HepG2 (cell line): ENCODE data around the gene METAP1D. TPM values are rescaled to one million over a fixed set of nuclear protein-coding genes. Genes with fewer than 3 reads are reported as not detected.

Experiments
- ATF4 ChIP-seq, 2 experiments: fragments of 450-650 bp in 1 of 2; sonication (generic) in 1 of 2; formaldehyde crosslinking; IDR thresholded peaks; 2 replicates each; pipeline versions ENCODE4 v1.5.0 to v1.8.0; 2020 to 2022; ENCODE audit warnings: mild to moderate bottlenecking in 1 of 2, missing genetic modification reagents in 1 of 2
- DMTF1 ChIP-seq: sonication (generic); formaldehyde crosslinking; IDR thresholded peaks from 2 replicates; pipeline ENCODE4 v1.4.0; 2020; ENCODE audit warnings: mild to moderate bottlenecking, missing genetic modification reagents
- KLF12 ChIP-seq: sonication (generic); formaldehyde crosslinking; IDR thresholded peaks from 2 replicates; pipeline ENCODE4 v1.4.0; 2020; ENCODE audit warnings: missing genetic modification reagents, borderline replicate concordance
- RNF219 ChIP-seq: sonication (generic); formaldehyde crosslinking; IDR thresholded peaks from 2 replicates; pipeline ENCODE4 v1.5.0; 2020; ENCODE audit warnings: mild to moderate bottlenecking, missing genetic modification reagents
- SP2 ChIP-seq: sonication (generic); formaldehyde crosslinking; IDR thresholded peaks from 2 replicates; pipeline ENCODE4 v1.5.1; 2020; ENCODE audit warnings: mild to moderate bottlenecking, missing genetic modification reagents
- TGIF2 ChIP-seq: IDR thresholded peaks from 2 replicates; pipeline ENCODE4 v1.6.1; 2016; ENCODE audit warnings: control low read depth, missing compliant biosample characterization
- TP53 ChIP-seq: sonication (generic); formaldehyde crosslinking; conservative IDR thresholded peaks from 2 replicates; pipeline ENCODE4 v1.4.0; 2020; ENCODE audit warnings: missing genetic modification reagents
- ZGPAT ChIP-seq: IDR thresholded peaks from 2 replicates; pipeline ENCODE4 v1.6.1; 2016; ENCODE audit warnings: mild to moderate bottlenecking
- ZNF142 ChIP-seq: sonication (generic); formaldehyde crosslinking; IDR thresholded peaks from 2 replicates; pipeline ENCODE4 v1.4.0; 2020; ENCODE audit warnings: missing genetic modification reagents
- ZNF354B ChIP-seq: sonication (generic); formaldehyde crosslinking; IDR thresholded peaks from 2 replicates; pipeline ENCODE4 v1.8.0; 2022; ENCODE audit warnings: mild to moderate bottlenecking, missing genetic modification reagents
- ZNF44 ChIP-seq: sonication (generic); formaldehyde crosslinking; IDR thresholded peaks from 2 replicates; pipeline ENCODE4 v1.5.1; 2020; ENCODE audit warnings: mild to moderate bottlenecking, missing genetic modification reagents
- ZSCAN9 ChIP-seq: IDR thresholded peaks from 2 replicates; pipeline ENCODE4 v1.6.1; 2016; ENCODE audit warnings: borderline replicate concordance
- polyA plus RNA-seq, 8 experiments: library from polyadenylated mRNA; depleted of rRNA in 3 of 8; stranded (reverse) in 7 of 8; unstranded in 1 of 8; fragments of >200 nt; fragmentation: Illumina TruSeq in 4 of 8; extraction: Trizol in 4 of 8; gene quantifications; 2 replicates each; pipeline versions ENCODE4 v1.2.1 to v1.2.3, GENCODE V29; 2011 to 2016; ENCODE audit warnings: low read depth in 4 of 8, missing spikeins in 1 of 8, mixed read lengths in 1 of 8; ENCODE audit not compliant: insufficient read depth in 1 of 8
- total RNA-seq, 5 experiments: library from RNA; depleted of rRNA; stranded (reverse); fragments of >200 nt; fragmentation: Illumina TruSeq; extraction: Trizol; gene quantifications; 2 replicates each; pipeline ENCODE4 v1.2.3, GENCODE V29; 2016; ENCODE audit warnings: low read depth in 1 of 5

METAP1D gene
- total and polyA plus RNA-seq, 2 of the 13 experiments (the other 11 are each of a cell fraction or from before 2014, with no cell fraction given): 14.7 to 21.6 TPM

- peak; percentile 94 for TF ChIP-seq ZNF142
- no peak for TF ChIP-seq DMTF1 (CRISPR knock-in tag)
- no peak for TF ChIP-seq ZNF354B (CRISPR knock-in tag)
- peak; percentile 81 for TF ChIP-seq TP53 (CRISPR knock-in tag)
- peak; percentile 43; the same call in 1 of the 2 replicates for TF ChIP-seq TGIF2 (CRISPR knock-in tag)
- TF ChIP-seq ZGPAT (CRISPR knock-in tag): peak; percentile 77; the same call in 1 of the 2 replicates
- TF ChIP-seq ATF4 (CRISPR knock-in tag; IDR thresholded peaks at IDR 0.05): peak in 1 of 2 experiments; percentile 62; a peak in 1 of 4 replicates
- TF ChIP-seq RNF219: no peak
- TF ChIP-seq KLF12: peak; percentile 94; the same call in 1 of the 2 replicates
- TF ChIP-seq SP2 (CRISPR knock-in tag): no peak
- no peak for TF ChIP-seq ZNF44
- TF ChIP-seq ZSCAN9 (CRISPR knock-in tag): peak; percentile 99
Measured at GRCh38 chr2:172102391-172103359, 102.9 kb downstream of the METAP1D start, which contains the start of gene DLX2 (continued).
